HepG2 (cell line): ENCODE data around the gene MYO10. TPM values are rescaled to one million over a fixed set of nuclear protein-coding genes. Genes with fewer than 3 reads are reported as not detected.

Source experiments
- ATAC-seq: fragments of 200-7000 bp; cut with Tn5 transposase; 3 replicates; pipeline ENCODE4 v1.9.1; 2020; ENCODE audit warnings: mild to moderate bottlenecking, moderate library complexity
- BruUV-seq: library from RNA; stranded (reverse); fragments of 400-500 nt; replicated peaks from 2 replicates; lab custom pipeline; 2021; lab: Mats Ljungman, UMichigan
- CTCF ChIA-PET: fragments of 300-600 bp; formaldehyde crosslinking; extraction: SDS; loops from one replicate; lab custom pipeline; 2021; ENCODE audit warnings: low total read pairs, inconsistent platforms, low intra/inter-chr PET ratio; lab: Yijun Ruan, JAX
- POLR2A ChIA-PET: fragments of 350-600 bp; sonication (Branson Sonifier 250); formaldehyde crosslinking; loops from one replicate; lab custom pipeline; 2020; ENCODE audit warnings: antibody characterized with exemption, inconsistent platforms; lab: Yijun Ruan, JAX
- DNase-seq: peaks from one replicate; pipeline ENCODE4 v3.0.0-alpha.2; 2015; ENCODE audit warnings: low spot score
- FAIRE-seq: peaks from 3 replicates; lab custom pipeline; 2011; peaks lifted over from hg19 to GRCh38; lab: Jason Lieb, UNC
- H2AFZ ChIP-seq: one replicate; pipeline ENCODE4 v1.6.1; 2011; ENCODE audit warnings: low read length, inconsistent platforms
- H3K27ac ChIP-seq: fragments of 300-600 bp; 3 replicates; pipeline ENCODE4 v1.8.0; 2011; ENCODE audit warnings: mixed run types, mild to moderate bottlenecking, mixed read lengths, low read length, inconsistent platforms; ENCODE audit not compliant: insufficient read depth; ENCODE audit errors: extremely low read length
- H3K27me3 ChIP-seq, 2 experiments: fragments of 200-600 bp in 1 of 2; 2 replicates in 1 of 2; 3 replicates in 1 of 2; pipeline versions ENCODE4 v1.6.0 to v1.8.0; 2011; ENCODE audit warnings: low read length in 2 of 2, mild to moderate bottlenecking in 2 of 2, moderate library complexity in 2 of 2, inconsistent platforms in 1 of 2; ENCODE audit not compliant: insufficient read depth in 2 of 2, control insufficient read depth in 1 of 2
- H3K36me3 ChIP-seq, 2 experiments: fragments of 200-600 bp in 1 of 2; replicated peaks in 1 of 2; 2 replicates in 1 of 2; 3 replicates in 1 of 2; pipeline versions ENCODE4 v1.5.1 to v1.8.0; 2011; ENCODE audit warnings: low read length in 2 of 2, inconsistent platforms in 1 of 2; ENCODE audit not compliant: insufficient read depth in 2 of 2, control insufficient read depth in 1 of 2
- H3K4me1 ChIP-seq: 2 replicates; pipeline ENCODE4 v1.5.1; 2012; ENCODE audit warnings: low read length, inconsistent platforms; ENCODE audit not compliant: insufficient read depth
- H3K4me2 ChIP-seq: 2 replicates; pipeline ENCODE4 v1.6.0; 2011; ENCODE audit warnings: low read depth, low read length, inconsistent platforms
- H3K4me3 ChIP-seq, 3 experiments: fragments of 200-600 bp in 1 of 3; sonication (generic), shearing (Covaris generic) in 1 of 3; replicated peaks in 1 of 3; 2 replicates each; pipeline ENCODE4 v1.5.1; 2011 to 2016; ENCODE audit warnings: low read length in 3 of 3, inconsistent platforms in 2 of 3, low read depth in 2 of 3, mild to moderate bottlenecking in 2 of 3, control low read depth in 1 of 3, mixed read lengths in 1 of 3; ENCODE audit not compliant: insufficient read depth in 1 of 3
- H3K79me2 ChIP-seq: one replicate; pipeline ENCODE4 v1.6.1; 2011; ENCODE audit warnings: low read length, inconsistent platforms; ENCODE audit not compliant: insufficient read depth
- H3K9ac ChIP-seq: 2 replicates; pipeline ENCODE4 v1.6.0; 2011; ENCODE audit warnings: mild to moderate bottlenecking, low read depth, low read length, inconsistent platforms; ENCODE audit not compliant: insufficient read depth
- H3K9me3 ChIP-seq: 2 replicates; pipeline ENCODE4 v1.5.1; 2012; ENCODE audit warnings: mild to moderate bottlenecking, low read length
- H4K20me1 ChIP-seq: 2 replicates; pipeline ENCODE4 v1.6.0; 2011; ENCODE audit warnings: inconsistent platforms, mild to moderate bottlenecking, low read length, moderate library complexity; ENCODE audit not compliant: insufficient read depth
- CBX1 ChIP-seq: IDR thresholded peaks from one replicate; pipeline ENCODE4 v1.6.1; 2016; ENCODE audit warnings: antibody characterized with exemption, low read depth
- ELF4 ChIP-seq: sonication (generic); formaldehyde crosslinking; IDR thresholded peaks from 2 replicates; pipeline ENCODE4 v1.5.0; 2020; ENCODE audit warnings: missing genetic modification reagents, mild to moderate bottlenecking, moderate library complexity, borderline replicate concordance
- KLF16 ChIP-seq, 2 experiments: sonication (generic) in 1 of 2; formaldehyde crosslinking in 1 of 2; IDR thresholded peaks; 2 replicates each; pipeline versions ENCODE4 v1.6.1 to v1.8.0; 2016 to 2023; ENCODE audit warnings: missing genetic modification reagents in 2 of 2, missing compliant biosample characterization in 1 of 2
- NPAS2 ChIP-seq: sonication (generic); formaldehyde crosslinking; IDR thresholded peaks from 2 replicates; pipeline ENCODE4 v1.8.0; 2022; ENCODE audit warnings: mild to moderate bottlenecking, missing genetic modification reagents, borderline replicate concordance
- POLR2G ChIP-seq: fragments of 200-400 bp; formaldehyde crosslinking; IDR thresholded peaks from 2 replicates; pipeline ENCODE4 v1.6.1; 2018; ENCODE audit warnings: mild to moderate bottlenecking, low read depth, low read length, moderate library complexity
- RFX1 ChIP-seq: fragments of 450-650 bp; IDR thresholded peaks from 2 replicates; pipeline ENCODE4 v1.6.1; 2017
- RXRB ChIP-seq: IDR thresholded peaks from 2 replicates; pipeline ENCODE4 v1.6.1; 2016; ENCODE audit warnings: borderline replicate concordance, missing genetic modification reagents, missing compliant biosample characterization
- SNAPC2 ChIP-seq: sonication (generic); formaldehyde crosslinking; IDR thresholded peaks from 2 replicates; pipeline ENCODE4 v1.8.1; 2022; ENCODE audit warnings: mild to moderate bottlenecking, missing genetic modification reagents
- SP2 ChIP-seq: sonication (generic); formaldehyde crosslinking; IDR thresholded peaks from 2 replicates; pipeline ENCODE4 v1.5.1; 2020; ENCODE audit warnings: mild to moderate bottlenecking, missing genetic modification reagents
- TSC22D2 ChIP-seq: sonication (generic); formaldehyde crosslinking; IDR thresholded peaks from 2 replicates; pipeline ENCODE4 v1.5.1; 2020; ENCODE audit warnings: missing genetic modification reagents, mild to moderate bottlenecking, borderline replicate concordance
- ZNF274 ChIP-seq: sonication (generic); formaldehyde crosslinking; IDR thresholded peaks from 2 replicates; pipeline ENCODE4 v1.5.1; 2020; ENCODE audit warnings: mild to moderate bottlenecking, missing genetic modification reagents
- ZNF337 ChIP-seq: sonication (generic); formaldehyde crosslinking; IDR thresholded peaks from 2 replicates; pipeline ENCODE4 v1.5.1; 2020; ENCODE audit warnings: missing genetic modification reagents, low read depth, mild to moderate bottlenecking, borderline replicate concordance
- ZNF367 ChIP-seq: sonication (generic); formaldehyde crosslinking; IDR thresholded peaks from 2 replicates; pipeline ENCODE4 v1.4.0; 2020; ENCODE audit warnings: missing genetic modification reagents, borderline replicate concordance
- ZNF549 ChIP-seq: sonication (generic); formaldehyde crosslinking; IDR thresholded peaks from 2 replicates; pipeline ENCODE4 v1.5.0; 2020; ENCODE audit warnings: missing genetic modification reagents
- ZNF781 ChIP-seq: sonication (generic); formaldehyde crosslinking; IDR thresholded peaks from 2 replicates; pipeline ENCODE4 v1.5.1; 2020; ENCODE audit warnings: borderline replicate concordance, mild to moderate bottlenecking, missing genetic modification reagents; ENCODE audit errors: not compliant biosample characterization
- ZNF883 ChIP-seq: sonication (generic); formaldehyde crosslinking; IDR thresholded peaks from 2 replicates; pipeline ENCODE4 v1.5.1; 2020; ENCODE audit warnings: mild to moderate bottlenecking, missing genetic modification reagents; ENCODE audit errors: not compliant biosample characterization
- WGBS: methylation state at CpG from one replicate; pipeline ENCODE4 v1.1.6; 2017; ENCODE audit warnings: low lambda C conversion rate; 5-methylcytosine and 5-hydroxymethylcytosine counted together
- in situ Hi-C: cut with HindIII; loops from 2 replicates; pipeline ENCODE4 v1.10.0; 2017; ENCODE audit warnings: low pct_unique_long_range_greater_than_20kb; ENCODE audit not compliant: extremely low pct_ligation_motif_present
- intact Hi-C: fragments of 100-400 bp; cut with micrococcal nuclease; formaldehyde crosslinking; loops from one replicate; pipeline ENCODE4 v1.10.0; 2022; ENCODE audit not compliant: unreplicated experiment
- polyA plus RNA-seq, 8 experiments: library from polyadenylated mRNA; depleted of rRNA in 3 of 8; stranded (reverse) in 7 of 8; unstranded in 1 of 8; fragments of >200 nt; fragmentation: Illumina TruSeq in 4 of 8; extraction: Trizol in 4 of 8; gene quantifications; 2 replicates each; pipeline versions ENCODE4 v1.2.1 to v1.2.3, GENCODE V29; 2011 to 2016; ENCODE audit warnings: low read depth in 4 of 8, missing spikeins in 1 of 8, mixed read lengths in 1 of 8; ENCODE audit not compliant: insufficient read depth in 1 of 8
- total RNA-seq, 5 experiments: library from RNA; depleted of rRNA; stranded (reverse); fragments of >200 nt; fragmentation: Illumina TruSeq; extraction: Trizol; gene quantifications; 2 replicates each; pipeline ENCODE4 v1.2.3, GENCODE V29; 2016; ENCODE audit warnings: low read depth in 1 of 5
- TF ChIP-seq, protein P1 (sequence below): sonication (generic); formaldehyde crosslinking; IDR thresholded peaks from 2 replicates; pipeline ENCODE4 v1.5.1; 2020; ENCODE audit warnings: mild to moderate bottlenecking, missing genetic modification reagents, borderline replicate concordance
- TF ChIP-seq, protein P2 (sequence below): sonication (generic); formaldehyde crosslinking; IDR thresholded peaks from 2 replicates; pipeline ENCODE4 v1.5.0; 2020; ENCODE audit warnings: mild to moderate bottlenecking, missing genetic modification reagents
- TF ChIP-seq, protein P3 (sequence below): fragments of 450-650 bp; IDR thresholded peaks from 2 replicates; pipeline ENCODE4 v1.6.1; 2017
- TF ChIP-seq, protein P4 (sequence below): sonication (generic); formaldehyde crosslinking; IDR thresholded peaks from 2 replicates; pipeline ENCODE4 v1.8.0; 2022; ENCODE audit warnings: missing genetic modification reagents, mild to moderate bottlenecking, inconsistent platforms, borderline replicate concordance

The MYO10 gene
- total and polyA plus RNA-seq, 2 of the 13 experiments (the other 11 are each of a cell fraction or from before 2014, with no cell fraction given) = 4.5 to 14.0 TPM

DNA sequence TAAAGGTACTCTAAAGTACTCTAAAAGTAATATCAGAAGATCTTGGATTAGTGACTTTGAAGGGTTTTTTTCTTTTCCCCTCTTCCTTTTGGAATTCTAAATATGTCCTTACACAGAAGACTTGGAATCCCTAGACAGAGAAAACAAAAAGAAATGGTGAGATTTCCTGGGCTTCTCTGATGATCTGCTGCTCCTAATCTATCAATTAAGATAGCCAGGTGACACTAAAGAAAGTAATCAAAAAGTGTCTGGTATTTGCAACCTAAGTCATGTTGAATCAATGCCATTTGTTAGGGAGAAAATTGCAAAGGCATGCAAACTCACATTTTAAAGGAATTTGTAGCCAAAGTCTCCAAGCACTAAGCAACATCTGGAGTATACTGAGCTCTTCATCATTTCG, 29.5 kb upstream of the MYO10 start:
- FAIRE-seq (no peak), DNase-seq (no peak), ATAC-seq (no peak)
- no peaks in the 10 kb centered on the region for H3K36me3 ChIP-seq
- in situ Hi-C loops = no loop called here
- no peaks in the 10 kb centered on the region for H3K4me1 ChIP-seq
- H3K4me2 ChIP-seq = no peak overlapping the region
- TF ChIP-seq SNAPC2 (no peak), ZNF549 (CRISPR knock-in tag) (no peak), ZNF367 (CRISPR knock-in tag) (no peak), SP2 (no peak), POLR2G (no peak), CBX1 (no peak), RXRB (no peak), ZNF883 (no peak), ZNF781 (CRISPR knock-in tag) (no peak), KLF16 (CRISPR knock-in tag; IDR thresholded peaks at IDR 0.05) (no peak), ELF4 (no peak), RFX1 (no peak), TSC22D2 (CRISPR knock-in tag) (no peak), ZNF337 (no peak), NPAS2 (CRISPR knock-in tag) (no peak), ZNF274 (no peak)
- TF ChIP-seq, protein P1, sequence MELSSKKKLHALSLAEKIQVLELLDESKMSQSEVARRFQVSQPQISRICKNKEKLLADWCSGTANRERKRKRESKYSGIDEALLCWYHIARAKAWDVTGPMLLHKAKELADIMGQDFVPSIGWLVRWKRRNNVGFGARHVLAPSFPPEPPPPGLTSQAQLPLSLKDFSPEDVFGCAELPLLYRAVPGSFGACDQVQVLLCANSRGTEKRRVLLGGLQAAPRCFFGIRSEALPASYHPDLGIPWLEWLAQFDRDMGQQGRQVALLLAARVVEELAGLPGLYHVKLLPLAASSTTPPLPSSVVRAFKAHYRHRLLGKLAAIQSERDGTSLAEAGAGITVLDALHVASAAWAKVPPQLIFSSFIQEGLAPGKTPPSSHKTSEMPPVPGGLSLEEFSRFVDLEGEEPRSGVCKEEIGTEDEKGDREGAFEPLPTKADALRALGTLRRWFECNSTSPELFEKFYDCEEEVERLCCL (CRISPR knock-in tag) = no peak
- TF ChIP-seq, protein P2, sequence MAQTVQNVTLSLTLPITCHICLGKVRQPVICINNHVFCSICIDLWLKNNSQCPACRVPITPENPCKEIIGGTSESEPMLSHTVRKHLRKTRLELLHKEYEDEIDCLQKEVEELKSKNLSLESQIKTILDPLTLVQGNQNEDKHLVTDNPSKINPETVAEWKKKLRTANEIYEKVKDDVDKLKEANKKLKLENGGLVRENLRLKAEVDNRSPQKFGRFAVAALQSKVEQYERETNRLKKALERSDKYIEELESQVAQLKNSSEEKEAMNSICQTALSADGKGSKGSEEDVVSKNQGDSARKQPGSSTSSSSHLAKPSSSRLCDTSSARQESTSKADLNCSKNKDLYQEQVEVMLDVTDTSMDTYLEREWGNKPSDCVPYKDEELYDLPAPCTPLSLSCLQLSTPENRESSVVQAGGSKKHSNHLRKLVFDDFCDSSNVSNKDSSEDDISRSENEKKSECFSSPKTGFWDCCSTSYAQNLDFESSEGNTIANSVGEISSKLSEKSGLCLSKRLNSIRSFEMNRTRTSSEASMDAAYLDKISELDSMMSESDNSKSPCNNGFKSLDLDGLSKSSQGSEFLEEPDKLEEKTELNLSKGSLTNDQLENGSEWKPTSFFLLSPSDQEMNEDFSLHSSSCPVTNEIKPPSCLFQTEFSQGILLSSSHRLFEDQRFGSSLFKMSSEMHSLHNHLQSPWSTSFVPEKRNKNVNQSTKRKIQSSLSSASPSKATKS (CRISPR knock-in tag) = no peak
- TF ChIP-seq, protein P3, sequence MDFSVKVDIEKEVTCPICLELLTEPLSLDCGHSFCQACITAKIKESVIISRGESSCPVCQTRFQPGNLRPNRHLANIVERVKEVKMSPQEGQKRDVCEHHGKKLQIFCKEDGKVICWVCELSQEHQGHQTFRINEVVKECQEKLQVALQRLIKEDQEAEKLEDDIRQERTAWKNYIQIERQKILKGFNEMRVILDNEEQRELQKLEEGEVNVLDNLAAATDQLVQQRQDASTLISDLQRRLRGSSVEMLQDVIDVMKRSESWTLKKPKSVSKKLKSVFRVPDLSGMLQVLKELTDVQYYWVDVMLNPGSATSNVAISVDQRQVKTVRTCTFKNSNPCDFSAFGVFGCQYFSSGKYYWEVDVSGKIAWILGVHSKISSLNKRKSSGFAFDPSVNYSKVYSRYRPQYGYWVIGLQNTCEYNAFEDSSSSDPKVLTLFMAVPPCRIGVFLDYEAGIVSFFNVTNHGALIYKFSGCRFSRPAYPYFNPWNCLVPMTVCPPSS = no peak
- TF ChIP-seq, protein P4, sequence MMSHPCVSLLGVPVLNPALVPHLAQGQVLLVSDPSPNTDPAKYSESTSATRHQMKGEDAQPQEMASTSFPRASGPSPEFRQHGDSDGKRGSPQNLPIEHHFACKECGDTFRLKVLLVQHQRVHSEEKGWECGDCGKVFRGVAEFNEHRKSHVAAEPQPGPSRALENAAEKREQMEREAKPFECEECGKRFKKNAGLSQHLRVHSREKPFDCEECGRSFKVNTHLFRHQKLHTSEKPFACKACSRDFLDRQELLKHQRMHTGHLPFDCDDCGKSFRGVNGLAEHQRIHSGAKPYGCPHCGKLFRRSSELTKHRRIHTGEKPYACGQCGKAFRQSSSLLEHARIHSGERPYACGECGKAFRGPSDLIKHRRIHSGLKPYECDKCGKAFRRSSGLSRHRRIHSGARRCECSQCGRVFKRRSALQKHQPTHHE (CRISPR knock-in tag) = no peak
- POLR2A ChIA-PET = no interaction called here
- BruUV-seq = no TSS peak
- no peak overlapping the region for H3K9ac ChIP-seq
- no peaks in the 10 kb centered on the region for H3K27me3 ChIP-seq
- no peak overlapping the region for H3K27ac ChIP-seq
- no peaks in the 10 kb centered on the region for H3K9me3 ChIP-seq
- H4K20me1 ChIP-seq = no peaks in the 10 kb centered on the region
- no peak overlapping the region for H3K4me3 ChIP-seq
- no peaks in the 10 kb centered on the region for H3K79me2 ChIP-seq
- 0% methylated on average over 1 of the region's 1 CpG for WGBS
- intact Hi-C loops = no loop called here
- CTCF ChIA-PET = no interaction called here
- H2AFZ ChIP-seq = no peak overlapping the region
